NCI-H1694 treated with DMSO at 0.1 percent for 48 hours (cell line): ENCODE results near the gene ADARB1.

Experiments
- DNase-seq: peaks from one replicate; lab custom pipeline; 2025; lab: John Stamatoyannopoulos, UW

ADARB1 gene

GRCh38 chr21:45169682-45170081 lies 95.3 kb downstream of the ADARB1 start:
- DNase-seq, result no peak

DNA sequence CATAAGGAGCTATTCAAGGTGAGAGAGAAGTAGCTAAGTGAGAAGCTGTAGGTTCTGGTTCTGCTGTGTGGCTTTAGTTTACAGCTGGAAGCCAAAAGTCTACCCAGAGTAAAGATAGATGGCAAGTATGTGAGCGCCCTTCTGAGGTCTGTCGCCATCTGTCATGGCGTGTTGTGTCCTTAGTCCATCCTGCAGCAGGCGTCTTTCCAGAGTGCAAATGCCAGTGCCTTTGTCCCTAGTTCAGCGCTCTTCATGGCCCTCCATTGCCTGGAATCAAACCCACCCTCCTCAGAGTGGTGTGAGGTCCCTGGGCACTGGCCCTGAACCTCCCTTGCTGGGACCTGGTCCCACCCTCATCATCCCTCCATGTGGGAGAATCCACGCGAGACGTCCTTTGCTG lies 96.6 kb downstream of the ADARB1 start:
- no peak for DNase-seq

- no peak for DNase-seq
Measured at GRCh38 chr21:45172420-45172819, 98.0 kb downstream of the ADARB1 start.

- DNase-seq, result no peak
Measured at GRCh38 chr21:45175326-45176095, 101.1 kb downstream of the ADARB1 start.

DNA sequence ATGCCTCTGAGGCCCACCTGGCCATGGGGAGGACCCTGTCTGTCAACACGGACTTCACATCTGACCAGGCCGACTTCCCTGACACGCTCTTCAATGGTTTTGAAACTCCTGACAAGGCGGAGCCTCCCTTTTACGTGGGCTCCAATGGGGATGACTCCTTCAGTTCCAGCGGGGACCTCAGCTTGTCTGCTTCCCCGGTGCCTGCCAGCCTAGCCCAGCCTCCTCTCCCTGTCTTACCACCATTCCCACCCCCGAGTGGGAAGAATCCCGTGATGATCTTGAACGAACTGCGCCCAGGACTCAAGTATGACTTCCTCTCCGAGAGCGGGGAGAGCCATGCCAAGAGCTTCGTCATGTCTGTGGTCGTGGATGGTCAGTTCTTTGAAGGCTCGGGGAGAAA lies 101.8 kb downstream of the ADARB1 start:
- DNase-seq, result no peak

DNA sequence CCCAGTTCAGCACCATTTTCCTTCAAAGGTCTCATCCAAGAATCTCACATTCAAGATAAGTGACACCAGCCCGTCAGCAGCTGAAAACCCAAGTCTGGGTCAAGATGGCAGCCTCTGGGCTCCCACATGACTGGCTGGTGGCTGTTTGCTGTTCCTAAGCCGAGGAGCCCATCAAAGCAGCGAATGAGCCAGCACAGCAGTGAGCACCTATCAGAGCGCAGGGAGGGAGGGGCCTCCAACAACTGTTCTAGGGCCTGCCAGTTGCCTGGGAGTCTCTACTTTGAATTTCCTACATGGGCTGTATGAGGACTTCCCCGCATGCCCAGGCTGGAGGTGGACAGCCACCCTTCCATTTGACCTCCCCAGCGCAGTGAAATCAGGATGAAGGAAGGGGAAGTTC lies 102.7 kb downstream of the ADARB1 start:
- no peak for DNase-seq

DNA sequence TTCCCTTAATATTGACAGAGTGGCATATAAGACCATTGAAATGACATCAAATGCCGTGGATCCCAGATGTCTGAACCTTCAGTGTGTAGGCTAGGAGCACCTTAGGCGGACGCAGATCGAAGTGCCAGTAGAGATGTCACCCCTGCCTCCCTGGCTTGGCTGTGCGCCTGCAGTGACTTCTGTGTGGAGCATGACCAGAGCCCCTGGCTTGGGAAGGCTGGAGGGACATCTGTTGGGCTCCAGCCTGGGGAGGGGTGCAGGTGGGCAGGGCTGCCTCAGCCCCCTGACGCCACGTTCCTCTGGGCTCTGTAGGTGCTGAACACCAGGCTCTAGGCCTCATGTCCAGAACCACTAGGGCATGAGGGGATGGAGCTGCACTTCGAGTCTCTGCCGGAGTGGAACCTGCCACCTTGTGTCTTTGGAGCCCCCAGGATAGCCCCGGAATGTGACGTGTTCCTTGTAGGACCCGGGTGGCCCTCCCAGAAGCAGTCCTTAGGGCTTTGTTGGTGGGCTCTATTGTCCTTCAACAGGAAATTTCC lies 103.8 kb downstream of the ADARB1 start:
- no peak for DNase-seq

DNA sequence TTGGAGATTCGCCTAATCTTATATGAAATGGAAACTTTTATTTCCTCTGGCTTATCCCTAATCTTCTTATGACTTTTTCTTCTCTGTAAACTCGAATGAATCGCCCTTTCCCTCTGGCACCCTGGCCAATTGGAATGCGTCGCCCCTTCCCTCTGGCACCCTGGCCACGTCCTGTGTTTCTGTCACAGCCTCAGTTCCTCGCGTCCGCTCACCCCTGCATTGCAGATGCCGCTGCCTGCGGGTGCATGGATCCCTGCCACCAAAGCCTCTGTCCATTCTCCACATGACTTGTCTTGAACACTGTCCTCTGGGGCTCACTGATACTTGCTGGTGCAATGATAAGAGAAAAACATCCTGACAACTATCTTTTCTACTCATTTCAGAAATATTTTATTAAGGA lies 104.6 kb downstream of the ADARB1 start:
- DNase-seq, result no peak

DNA sequence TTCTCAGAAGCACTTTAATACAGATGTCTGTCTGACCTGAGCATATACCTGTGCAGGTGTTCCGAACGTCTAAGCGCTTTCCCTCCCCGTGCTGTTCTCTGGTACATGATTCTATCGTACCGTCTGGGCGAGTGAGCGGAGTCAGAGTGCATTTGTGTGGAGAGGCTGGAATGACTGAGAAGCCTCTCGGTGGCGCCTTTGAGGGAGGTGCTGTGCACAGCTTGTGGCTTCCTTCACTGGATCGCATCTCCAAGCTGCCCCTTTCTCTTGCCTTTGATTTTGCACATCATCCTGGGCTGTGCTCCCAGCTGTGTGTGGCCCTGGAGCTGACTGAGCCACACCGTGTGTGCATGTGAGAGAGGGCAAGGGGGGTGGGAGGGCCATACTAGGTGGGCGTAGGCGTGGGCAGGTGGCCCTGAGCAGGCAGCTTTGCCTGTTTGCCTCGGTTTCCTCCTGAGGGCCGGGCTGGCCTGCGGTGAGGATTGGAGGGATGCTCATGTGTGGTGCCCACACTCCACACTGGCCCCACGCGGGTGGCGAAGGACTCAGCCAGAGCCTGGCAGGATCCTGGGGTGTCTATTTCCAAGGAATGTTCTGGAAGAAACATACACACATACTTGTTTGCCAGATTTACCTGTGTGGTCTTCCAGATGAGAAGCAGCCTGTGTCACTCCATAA lies 105.3 kb downstream of the ADARB1 start:
- no peak for DNase-seq

DNA sequence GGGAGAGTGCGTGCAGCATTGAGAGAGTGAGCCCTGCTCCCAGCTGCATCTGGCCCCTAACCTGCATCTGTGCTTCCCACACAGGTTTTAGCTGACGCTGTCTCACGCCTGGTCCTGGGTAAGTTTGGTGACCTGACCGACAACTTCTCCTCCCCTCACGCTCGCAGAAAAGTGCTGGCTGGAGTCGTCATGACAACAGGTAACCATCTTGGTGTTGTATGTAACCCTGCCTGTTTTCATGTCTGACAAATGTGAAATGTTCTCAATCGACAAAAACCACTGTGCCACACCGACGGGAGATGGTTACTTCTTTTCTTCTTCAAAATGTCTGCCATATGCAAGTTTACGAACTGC lies 105.8 kb downstream of the ADARB1 start:
- no peak for DNase-seq

DNA sequence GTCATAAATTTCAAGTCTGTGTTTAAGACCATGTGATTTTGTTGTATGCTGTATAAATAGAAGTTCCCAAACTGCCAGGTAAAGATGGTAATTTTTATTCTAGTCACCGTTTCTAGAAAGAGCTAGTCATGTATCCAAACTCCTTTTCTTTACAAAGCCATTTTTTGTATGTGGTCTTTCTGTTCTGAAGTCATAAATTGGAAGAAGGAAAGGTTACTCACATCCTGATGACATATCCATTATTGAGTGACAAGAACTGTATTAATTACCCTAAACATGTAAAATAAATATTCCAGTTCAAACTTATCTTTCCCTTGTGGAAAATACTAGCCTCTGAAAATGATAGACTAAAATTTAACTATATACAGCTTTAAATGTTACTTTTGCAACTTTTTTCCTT lies 108.6 kb downstream of the ADARB1 start:
- DNase-seq, result no peak

DNA sequence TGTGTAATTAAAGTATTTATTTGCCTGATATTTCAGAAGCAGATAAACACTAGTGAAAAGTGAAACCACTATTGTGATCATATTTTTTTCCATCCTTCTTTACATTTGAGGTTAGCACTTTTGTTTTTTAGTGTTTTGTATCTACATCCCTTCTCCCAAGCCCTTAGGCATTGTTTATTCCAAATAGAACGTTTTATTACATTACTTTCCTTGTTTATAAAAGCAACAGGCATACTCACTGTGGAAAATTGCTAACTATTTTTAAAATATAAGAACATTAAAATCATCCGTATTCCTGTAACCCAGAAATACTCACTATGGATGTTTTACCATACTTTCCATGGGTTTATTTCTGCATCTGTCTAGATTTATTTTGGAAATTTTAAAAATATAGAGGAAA lies 109.5 kb downstream of the ADARB1 start:
- DNase-seq, result no peak

DNA sequence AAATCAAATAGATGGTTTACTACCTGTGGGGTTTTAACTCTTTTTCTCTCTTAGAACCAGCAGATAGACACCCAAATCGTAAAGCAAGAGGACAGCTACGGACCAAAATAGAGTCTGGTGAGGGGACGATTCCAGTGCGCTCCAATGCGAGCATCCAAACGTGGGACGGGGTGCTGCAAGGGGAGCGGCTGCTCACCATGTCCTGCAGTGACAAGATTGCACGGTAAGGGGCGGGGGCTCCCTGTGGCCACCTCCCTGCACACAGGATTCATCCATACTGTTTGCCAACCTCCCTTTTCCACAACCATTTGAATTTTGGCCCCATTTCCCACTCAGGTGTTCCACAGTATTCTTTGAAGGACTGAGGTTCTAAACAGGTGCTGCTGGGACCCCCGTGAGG lies 110.5 kb downstream of the ADARB1 start:
- DNase-seq, result no peak

DNA sequence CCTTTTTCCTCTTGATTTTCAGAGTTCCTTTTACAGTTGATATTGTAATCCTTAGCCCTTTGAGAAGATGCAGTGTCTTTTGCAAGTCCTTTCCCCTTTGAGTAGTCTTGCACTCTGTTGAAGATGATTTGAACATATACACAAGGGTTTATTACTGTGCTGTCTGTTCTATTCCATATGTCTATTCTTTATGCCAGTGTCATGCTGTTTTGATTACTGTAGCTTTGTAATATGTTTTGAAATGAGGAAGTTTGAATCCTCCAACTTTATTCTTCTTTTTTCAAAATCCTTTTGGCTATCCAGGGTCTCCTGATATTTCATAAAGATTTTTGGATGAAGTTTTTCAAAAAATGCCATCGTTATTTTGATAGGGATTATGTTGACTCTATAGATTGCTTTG lies 112.3 kb downstream of the ADARB1 start:
- DNase-seq, result no peak

GRCh38 chr21:45187646-45188045 lies 113.3 kb downstream of the ADARB1 start:
- DNase-seq, result no peak

GRCh38 chr21:45190013-45190412 lies 115.6 kb downstream of the ADARB1 start:
- no peak for DNase-seq

DNA sequence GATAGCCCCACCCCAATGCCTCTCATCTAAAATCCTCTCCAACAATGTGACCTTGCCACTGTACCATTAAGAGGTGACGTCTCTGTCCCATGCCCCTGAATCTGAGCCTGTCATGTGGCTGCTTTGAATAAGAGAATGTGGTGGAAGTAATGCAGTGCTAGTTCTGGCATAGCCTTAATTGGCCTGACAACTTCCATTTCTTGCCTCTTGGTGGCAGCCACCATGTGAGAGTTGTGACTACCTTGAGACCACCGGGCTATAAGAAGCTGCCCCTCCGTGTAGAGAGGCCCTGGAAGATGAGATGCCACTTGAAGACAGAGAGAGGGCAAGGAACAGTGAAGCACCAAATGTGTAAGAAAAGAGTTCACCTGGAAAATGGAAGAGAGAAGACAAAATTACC lies 118.0 kb downstream of the ADARB1 start:
- DNase-seq, result no peak

DNA sequence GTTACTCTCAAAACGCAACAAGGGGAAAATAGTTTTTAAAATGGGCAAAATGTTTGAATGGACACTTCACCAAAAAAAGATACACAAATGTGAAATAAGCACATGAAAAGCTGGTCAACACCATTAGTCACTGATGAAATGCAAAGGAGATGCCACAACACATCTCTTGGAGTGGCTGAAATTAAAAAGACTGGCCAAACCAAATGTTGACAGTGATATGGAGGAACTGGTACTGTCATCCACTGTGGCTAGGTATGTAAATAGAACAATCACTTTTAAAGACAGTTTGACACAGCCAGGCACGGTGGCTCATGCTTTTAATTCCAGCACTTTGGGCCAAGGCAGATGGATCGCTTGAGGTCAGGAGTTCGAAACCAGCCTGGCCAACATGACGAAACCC lies 122.2 kb downstream of the ADARB1 start:
- DNase-seq, result no peak

- DNase-seq, result no peak
Measured at GRCh38 chr21:45199201-45199600, 124.8 kb downstream of the ADARB1 start.

GRCh38 chr21:45200031-45200430 lies 125.7 kb downstream of the ADARB1 start:
- no peak for DNase-seq

GRCh38 chr21:45200581-45201296 lies 126.4 kb downstream of the ADARB1 start:
- no peak for DNase-seq

- no peak for DNase-seq
Measured at GRCh38 chr21:45202344-45202743, 128.0 kb downstream of the ADARB1 start.

DNA sequence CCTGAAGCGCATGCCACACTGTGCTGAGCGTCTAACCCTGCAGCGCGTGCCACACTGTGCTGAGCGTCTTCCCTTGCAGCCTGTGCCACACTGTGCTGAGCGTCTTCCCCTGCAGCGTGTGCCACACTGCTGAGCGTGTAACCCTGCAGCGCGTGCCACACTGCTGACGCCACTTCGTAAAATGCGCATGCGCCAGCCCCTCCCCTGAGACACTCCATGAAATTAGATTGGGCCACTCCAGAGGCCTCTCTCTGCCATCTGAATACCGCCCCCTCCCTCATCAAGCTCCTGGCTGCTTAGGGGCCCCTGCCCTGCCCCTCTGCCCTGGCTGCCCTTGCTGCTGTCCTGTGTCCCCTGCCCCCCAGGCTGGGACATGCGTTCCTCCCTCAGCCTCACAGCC lies 128.5 kb downstream of the ADARB1 start:
- no peak for DNase-seq
